HL-60 (cell line): ENCODE results near the gene TTLL8.

Experiments used
- DNase-seq, 2 experiments: peaks; one replicate each; pipeline ENCODE4 v3.0.0-alpha.2; 2010 to 2020; ENCODE audit warnings: low read depth in 1 of 2, low spot score in 1 of 2
- H3K27ac ChIP-seq: fragments of 250-450 bp; sonication (Bioruptor Pico); replicated peaks from 2 replicates; pipeline ENCODE4 v1.5.1; 2020; ENCODE audit warnings: mild to moderate bottlenecking, moderate library complexity
- H3K27me3 ChIP-seq: fragments of 250-450 bp; sonication (Bioruptor Pico); 2 replicates; pipeline ENCODE4 v1.5.1; 2021; ENCODE audit warnings: mild to moderate bottlenecking, moderate library complexity; ENCODE audit not compliant: insufficient read depth, poor library complexity, severe bottlenecking
- H3K4me3 ChIP-seq: replicated peaks from 2 replicates; pipeline ENCODE4 v1.5.1; 2011; ENCODE audit warnings: mild to moderate bottlenecking, control low read depth, low read length; ENCODE audit not compliant: insufficient read depth
- GABPA ChIP-seq: IDR thresholded peaks from 2 replicates; pipeline ENCODE4 v1.6.1; 2012; ENCODE audit warnings: low read depth
- POLR2AphosphoS5 ChIP-seq: IDR thresholded peaks from 2 replicates; pipeline ENCODE4 v1.6.1; 2012; ENCODE audit warnings: low read depth
- SPI1 ChIP-seq: IDR thresholded peaks from 2 replicates; pipeline ENCODE4 v1.6.1; 2012; ENCODE audit warnings: low read depth, mild to moderate bottlenecking, borderline replicate concordance
- TF ChIP-seq, protein P1 (sequence below): IDR thresholded peaks from one replicate; pipeline ENCODE4 v1.5.1; 2011; ENCODE audit warnings: low read length, control low read depth, inconsistent platforms; ENCODE audit not compliant: insufficient read depth
- TF ChIP-seq, protein P2 (sequence below): IDR thresholded peaks from 2 replicates; pipeline ENCODE4 v1.6.1; 2012; ENCODE audit warnings: low read depth; ENCODE audit not compliant: insufficient replicate concordance

Gene TTLL8

GRCh38 chr22:50068096-50068495, 10.0 kb upstream of the TTLL8 start:
- DNase-seq, result no peak
- Histone ChIP-seq H3K27me3 (no peaks in the 10 kb centered on the region), H3K4me3 (no peak overlapping the region), H3K27ac (no peak overlapping the region)
- TF ChIP-seq POLR2AphosphoS5 (no peak), GABPA (no peak), SPI1 (no peak)
- TF ChIP-seq, protein P1, sequence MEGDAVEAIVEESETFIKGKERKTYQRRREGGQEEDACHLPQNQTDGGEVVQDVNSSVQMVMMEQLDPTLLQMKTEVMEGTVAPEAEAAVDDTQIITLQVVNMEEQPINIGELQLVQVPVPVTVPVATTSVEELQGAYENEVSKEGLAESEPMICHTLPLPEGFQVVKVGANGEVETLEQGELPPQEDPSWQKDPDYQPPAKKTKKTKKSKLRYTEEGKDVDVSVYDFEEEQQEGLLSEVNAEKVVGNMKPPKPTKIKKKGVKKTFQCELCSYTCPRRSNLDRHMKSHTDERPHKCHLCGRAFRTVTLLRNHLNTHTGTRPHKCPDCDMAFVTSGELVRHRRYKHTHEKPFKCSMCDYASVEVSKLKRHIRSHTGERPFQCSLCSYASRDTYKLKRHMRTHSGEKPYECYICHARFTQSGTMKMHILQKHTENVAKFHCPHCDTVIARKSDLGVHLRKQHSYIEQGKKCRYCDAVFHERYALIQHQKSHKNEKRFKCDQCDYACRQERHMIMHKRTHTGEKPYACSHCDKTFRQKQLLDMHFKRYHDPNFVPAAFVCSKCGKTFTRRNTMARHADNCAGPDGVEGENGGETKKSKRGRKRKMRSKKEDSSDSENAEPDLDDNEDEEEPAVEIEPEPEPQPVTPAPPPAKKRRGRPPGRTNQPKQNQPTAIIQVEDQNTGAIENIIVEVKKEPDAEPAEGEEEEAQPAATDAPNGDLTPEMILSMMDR, result no peak
- TF ChIP-seq, protein P2, sequence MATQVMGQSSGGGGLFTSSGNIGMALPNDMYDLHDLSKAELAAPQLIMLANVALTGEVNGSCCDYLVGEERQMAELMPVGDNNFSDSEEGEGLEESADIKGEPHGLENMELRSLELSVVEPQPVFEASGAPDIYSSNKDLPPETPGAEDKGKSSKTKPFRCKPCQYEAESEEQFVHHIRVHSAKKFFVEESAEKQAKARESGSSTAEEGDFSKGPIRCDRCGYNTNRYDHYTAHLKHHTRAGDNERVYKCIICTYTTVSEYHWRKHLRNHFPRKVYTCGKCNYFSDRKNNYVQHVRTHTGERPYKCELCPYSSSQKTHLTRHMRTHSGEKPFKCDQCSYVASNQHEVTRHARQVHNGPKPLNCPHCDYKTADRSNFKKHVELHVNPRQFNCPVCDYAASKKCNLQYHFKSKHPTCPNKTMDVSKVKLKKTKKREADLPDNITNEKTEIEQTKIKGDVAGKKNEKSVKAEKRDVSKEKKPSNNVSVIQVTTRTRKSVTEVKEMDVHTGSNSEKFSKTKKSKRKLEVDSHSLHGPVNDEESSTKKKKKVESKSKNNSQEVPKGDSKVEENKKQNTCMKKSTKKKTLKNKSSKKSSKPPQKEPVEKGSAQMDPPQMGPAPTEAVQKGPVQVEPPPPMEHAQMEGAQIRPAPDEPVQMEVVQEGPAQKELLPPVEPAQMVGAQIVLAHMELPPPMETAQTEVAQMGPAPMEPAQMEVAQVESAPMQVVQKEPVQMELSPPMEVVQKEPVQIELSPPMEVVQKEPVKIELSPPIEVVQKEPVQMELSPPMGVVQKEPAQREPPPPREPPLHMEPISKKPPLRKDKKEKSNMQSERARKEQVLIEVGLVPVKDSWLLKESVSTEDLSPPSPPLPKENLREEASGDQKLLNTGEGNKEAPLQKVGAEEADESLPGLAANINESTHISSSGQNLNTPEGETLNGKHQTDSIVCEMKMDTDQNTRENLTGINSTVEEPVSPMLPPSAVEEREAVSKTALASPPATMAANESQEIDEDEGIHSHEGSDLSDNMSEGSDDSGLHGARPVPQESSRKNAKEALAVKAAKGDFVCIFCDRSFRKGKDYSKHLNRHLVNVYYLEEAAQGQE, result no peak

DNA sequence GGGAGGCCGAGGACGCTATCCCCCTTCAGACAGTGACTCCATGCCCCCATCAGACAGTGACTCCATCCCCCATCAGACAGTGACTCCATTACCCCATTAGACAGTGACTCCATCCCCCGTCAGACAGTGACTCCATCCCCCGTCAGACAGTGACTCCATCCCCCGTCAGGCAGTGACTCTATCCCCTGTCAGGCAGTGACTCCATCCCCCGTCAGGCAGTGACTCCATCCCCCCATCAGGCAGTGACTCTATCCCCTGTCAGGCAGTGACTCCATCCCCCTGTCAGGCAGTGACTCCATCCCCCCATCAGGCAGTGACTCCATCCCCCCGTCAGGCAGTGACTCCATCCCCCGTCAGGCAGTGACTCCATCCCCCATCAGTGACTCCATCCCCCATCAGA, 9.1 kb upstream of the TTLL8 start:
- no peak for DNase-seq
- Histone ChIP-seq H3K27ac (no peak overlapping the region), H3K27me3 (no peaks in the 10 kb centered on the region), H3K4me3 (no peak overlapping the region)
- TF ChIP-seq POLR2AphosphoS5 (no peak), GABPA (no peak), SPI1 (no peak)
- TF ChIP-seq, protein P1, result no peak

DNA sequence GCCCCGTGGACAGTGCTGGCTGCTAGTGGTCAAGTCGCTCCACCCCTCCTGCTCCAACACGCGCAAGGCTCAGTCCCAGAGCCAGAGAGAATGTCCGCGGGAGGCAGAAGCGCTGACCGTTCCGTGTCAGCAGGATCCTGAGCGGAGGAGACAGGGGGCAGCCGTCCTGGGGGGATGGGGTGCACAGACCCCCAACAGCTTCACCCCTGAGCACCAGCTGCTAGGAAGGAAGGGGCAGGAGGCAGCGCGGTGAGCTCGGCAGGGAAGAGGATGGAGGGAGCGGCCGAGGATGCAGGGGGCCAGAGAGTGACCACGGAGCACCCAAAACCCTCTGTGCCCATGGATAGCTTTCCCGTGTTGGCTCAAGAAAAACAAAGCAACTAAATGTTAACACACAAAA, 6.4 kb upstream of the TTLL8 start:
- TF ChIP-seq, protein P2, result no peak
- TF ChIP-seq GABPA (no peak), SPI1 (no peak), POLR2AphosphoS5 (no peak)
- TF ChIP-seq, protein P1, result no peak
- Histone ChIP-seq H3K27me3 (no peaks in the 10 kb centered on the region), H3K4me3 (no peak overlapping the region), H3K27ac (no peak overlapping the region)
- DNase-seq, result no peak
